C4-2B (cell line): ENCODE measurements around the gene DEPDC1B.
A peak's percentile ranks its signal among the peaks of the same experiment; 100 is the strongest.

Experiments used
- H3K27ac ChIP-seq: fragments of 450-650 bp; 2 replicates; pipeline ENCODE4 v1.5.1; 2017
- ZFX ChIP-seq: fragments of 450-650 bp; IDR thresholded peaks from 2 replicates; pipeline ENCODE4 v1.6.1; 2017
- TF ChIP-seq, protein P1 (sequence below): fragments of 450-650 bp; conservative IDR thresholded peaks from 2 replicates; pipeline ENCODE4 v1.5.1; 2017; ENCODE audit warnings: mild to moderate bottlenecking

DEPDC1B gene

DNA sequence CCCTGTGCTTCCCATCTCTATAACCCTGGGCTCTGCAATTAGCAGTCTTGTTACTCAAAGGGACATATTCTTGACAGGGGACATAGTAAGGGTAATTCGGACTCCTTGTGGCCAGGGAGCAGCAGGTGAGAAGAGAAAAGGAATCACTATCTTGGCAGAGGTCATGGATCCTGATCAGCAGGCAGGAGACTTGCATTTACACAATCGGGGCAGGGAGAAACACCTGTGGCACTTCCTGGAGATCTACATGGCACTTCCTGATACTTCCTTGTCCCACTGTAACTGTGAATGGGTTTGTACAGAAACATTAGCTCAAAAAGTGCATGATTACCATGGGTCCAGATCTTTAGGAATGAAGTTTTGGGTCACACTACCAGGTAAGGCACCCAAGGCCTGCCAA lies 29.2 kb downstream of the DEPDC1B start:
- H3K27ac ChIP-seq = no peak overlapping the region
- TF ChIP-seq, protein P1, sequence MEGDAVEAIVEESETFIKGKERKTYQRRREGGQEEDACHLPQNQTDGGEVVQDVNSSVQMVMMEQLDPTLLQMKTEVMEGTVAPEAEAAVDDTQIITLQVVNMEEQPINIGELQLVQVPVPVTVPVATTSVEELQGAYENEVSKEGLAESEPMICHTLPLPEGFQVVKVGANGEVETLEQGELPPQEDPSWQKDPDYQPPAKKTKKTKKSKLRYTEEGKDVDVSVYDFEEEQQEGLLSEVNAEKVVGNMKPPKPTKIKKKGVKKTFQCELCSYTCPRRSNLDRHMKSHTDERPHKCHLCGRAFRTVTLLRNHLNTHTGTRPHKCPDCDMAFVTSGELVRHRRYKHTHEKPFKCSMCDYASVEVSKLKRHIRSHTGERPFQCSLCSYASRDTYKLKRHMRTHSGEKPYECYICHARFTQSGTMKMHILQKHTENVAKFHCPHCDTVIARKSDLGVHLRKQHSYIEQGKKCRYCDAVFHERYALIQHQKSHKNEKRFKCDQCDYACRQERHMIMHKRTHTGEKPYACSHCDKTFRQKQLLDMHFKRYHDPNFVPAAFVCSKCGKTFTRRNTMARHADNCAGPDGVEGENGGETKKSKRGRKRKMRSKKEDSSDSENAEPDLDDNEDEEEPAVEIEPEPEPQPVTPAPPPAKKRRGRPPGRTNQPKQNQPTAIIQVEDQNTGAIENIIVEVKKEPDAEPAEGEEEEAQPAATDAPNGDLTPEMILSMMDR = no peak
- TF ChIP-seq ZFX = no peak

DNA sequence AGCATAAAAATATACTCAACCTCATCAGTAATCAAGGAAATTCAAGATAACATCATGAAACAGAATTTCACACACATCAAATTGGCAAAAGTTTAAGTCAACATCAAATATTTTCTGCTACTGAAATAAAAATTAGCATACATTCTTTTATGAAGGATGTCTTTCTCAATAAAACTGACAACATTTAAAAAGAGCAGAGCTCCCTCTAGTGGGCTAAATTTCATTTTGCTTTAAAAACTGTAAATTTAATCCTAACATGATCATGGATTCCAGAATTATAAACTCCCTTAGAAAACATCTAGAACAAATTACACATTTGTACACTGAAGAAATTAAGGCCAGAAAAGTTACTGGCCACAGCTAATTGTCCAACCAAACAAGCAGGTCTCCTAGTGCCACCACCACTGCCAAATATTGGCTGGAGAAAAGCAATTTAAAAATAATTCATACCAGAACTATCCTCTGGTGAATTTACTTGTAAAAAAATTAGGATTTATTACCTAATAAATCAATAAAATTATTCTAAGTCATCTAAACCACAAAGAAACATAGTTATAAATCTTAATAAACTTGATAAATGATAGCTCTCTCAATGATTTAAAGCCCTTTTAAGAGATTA lies 31.2 kb downstream of the DEPDC1B start:
- no peak overlapping the region for H3K27ac ChIP-seq
- no peak for TF ChIP-seq ZFX
- TF ChIP-seq, protein P1 = peak; percentile 84

DNA sequence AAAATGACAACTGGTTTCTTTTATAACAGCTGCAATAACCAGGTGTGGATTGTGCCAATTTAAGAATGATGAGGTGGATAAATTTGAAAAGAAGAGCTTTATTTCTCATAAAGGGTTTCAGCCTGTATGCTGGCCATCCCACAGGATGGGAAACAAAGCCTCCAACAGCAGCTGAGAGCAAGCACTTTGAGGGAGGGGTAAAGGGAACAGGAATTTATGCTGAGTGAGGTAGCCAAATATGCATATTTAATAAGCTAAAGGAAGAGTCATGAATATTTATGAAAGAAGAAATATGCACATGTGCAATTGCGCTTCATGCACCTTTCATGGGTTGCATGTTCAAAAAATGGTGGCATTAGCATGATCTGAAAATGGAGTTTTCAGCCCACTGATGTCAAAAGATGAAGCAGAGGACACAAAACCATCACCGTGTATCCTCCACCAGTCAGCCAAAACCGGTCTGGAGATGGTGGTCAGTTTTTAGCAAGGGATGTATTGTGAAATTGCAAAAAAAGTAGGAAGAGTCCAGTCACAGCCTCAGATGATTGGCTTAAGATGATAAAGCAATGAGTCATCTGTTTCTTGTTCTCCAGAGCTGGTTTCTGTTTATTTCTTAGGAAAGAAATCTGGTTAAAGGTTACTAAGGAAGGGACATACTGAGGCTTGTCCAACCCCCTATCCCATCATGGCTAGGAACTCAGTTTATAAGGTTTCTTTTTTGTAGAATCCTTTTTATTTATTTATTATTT lies 47.9 kb downstream of the DEPDC1B start:
- H3K27ac ChIP-seq = no peak overlapping the region

DNA sequence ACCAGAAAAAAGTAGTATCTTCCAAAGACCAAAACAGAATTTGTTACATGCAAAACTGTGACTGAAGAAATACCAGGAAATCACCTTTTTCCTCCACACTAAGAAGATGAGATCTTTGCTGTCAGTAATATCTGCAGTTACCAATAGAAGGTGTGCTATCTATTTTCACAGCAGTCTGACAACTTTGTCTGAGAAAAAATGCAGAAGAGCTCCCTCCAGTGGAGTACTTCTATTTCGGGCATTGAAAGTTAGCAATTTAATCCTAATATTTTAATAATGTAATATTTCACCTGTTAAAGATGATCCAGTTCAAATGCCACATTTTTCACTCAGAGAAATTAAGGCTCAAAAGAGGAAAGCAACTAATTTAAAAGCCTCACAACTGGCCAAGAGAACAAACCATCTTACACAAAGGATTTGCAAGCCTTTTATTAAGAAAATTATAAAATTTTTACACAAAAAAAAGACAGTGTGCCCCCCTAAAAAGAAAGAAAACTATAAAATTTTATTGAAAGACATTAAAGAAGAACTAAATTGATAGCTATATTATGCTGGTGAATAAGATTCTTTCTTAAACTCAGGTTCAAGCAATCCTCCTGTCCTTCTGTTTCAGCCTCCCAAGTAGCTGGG lies 50.6 kb downstream of the DEPDC1B start:
- H3K27ac ChIP-seq = no peak overlapping the region
- TF ChIP-seq, protein P1 = peak; percentile 88
- no peak for TF ChIP-seq ZFX

More for the DNA sequence above, 47.9 kb downstream of the DEPDC1B start:
- TF ChIP-seq ZFX = no peak
- TF ChIP-seq, protein P1 = no peak

DNA sequence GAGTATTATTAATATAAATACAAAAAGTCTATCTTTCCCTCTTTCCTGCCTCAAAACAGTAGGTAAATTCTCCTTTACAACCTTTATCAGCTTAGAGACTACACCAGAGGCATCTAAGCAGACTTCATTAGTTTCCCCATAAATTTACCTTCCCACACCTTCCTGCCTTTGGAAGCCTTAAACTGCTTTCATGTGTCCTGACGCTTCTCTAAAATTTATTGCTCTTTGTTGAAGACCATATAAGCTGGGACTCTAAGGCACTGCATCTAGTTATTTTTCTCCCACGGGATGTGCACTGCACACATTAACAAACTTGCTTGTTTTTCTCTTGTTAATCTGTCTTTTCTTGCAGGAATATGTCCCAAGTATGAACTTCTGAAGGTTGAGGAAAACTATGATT lies 51.8 kb downstream of the DEPDC1B start:
- no peak overlapping the region for H3K27ac ChIP-seq
- TF ChIP-seq, protein P1 = no peak
- no peak for TF ChIP-seq ZFX

DNA sequence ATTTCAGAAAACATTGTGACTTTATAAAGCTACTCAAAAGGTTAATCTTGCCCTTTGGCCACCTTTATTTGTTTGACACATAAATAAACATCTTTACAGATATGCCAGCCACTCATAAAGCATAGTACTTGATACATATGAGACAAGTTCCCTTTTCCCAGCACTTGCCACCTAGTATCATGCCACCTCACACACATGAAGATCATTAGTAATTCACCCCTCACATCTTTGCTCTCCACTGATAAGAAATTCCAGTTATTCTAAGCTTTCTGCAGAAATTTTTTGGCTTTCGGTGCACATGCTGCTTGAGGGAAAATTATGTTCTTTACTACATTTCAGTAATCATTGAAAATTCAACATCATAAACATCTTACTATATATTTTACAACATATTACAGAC lies 59.1 kb downstream of the DEPDC1B start:
- H3K27ac ChIP-seq = no peak overlapping the region
- TF ChIP-seq, protein P1 = no peak
- TF ChIP-seq ZFX = no peak

DNA sequence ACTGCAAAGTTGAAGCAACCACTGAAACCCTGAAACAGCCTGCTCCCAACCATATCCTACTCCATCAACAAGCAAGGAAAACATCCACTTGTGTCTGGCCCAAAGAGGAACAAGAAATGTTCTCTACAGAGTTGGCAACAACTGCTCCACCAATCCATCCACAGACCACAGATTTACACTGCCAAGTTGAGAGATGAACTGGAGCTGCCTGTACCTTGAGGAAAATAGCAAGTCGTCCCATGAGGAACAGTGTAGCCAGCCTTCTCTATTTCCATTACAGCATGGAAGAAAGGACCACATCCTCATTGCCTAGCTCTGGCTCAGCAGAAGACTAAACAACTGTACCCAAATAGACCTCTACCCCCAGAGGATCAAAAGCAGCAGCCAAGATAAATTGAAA lies 60.4 kb downstream of the DEPDC1B start:
- no peak for TF ChIP-seq ZFX
- TF ChIP-seq, protein P1 = no peak
- no peak overlapping the region for H3K27ac ChIP-seq
